ENCODE results near the gene FBP2.

DNA sequence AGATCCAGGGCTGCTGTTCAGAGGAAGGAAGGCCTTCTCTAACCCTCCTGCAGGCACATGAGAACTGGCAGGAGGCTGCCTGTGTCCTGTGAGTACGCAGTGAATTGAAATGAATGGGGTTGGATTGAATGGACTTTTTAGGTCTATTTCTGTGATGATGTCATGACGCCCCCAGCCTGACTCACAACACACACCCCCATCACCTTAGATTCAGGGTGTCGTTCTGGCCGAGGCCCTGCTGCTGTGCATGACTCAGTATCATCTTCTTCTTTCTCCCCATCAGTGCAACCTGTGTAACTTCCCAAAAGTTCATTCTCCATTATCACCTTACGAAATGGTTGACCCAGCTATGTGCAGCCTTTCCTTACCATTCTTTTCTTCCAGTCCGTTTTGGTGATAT lies 33.4 kb downstream of the FBP2 start:
- TF ChIP-seq EZH2phosphoT487 (IDR thresholded peaks at IDR 0.05; ENCODE audit: borderline replicate concordance, low read depth) = no peak
- TF ChIP-seq FOXJ3 (CRISPR knock-in tag; IDR thresholded peaks at IDR 0.05) = no peak
- TF ChIP-seq TCF12 (IDR thresholded peaks at IDR 0.05) = no peak
- TF ChIP-seq MEF2A (IDR thresholded peaks at IDR 0.05; ENCODE audit: borderline replicate concordance, low read depth) = no peak
